ENCODE data around the gene SAP30BP. TPM values are rescaled to one million over a fixed set of nuclear protein-coding genes. Genes with fewer than 3 reads are reported as not detected.

SAP30BP gene
- total RNA-seq (10 to 100 TPM; 58.9 to 80.8 TPM), polyA plus RNA-seq (ENCODE audit: insufficient read length in 6 of 6) (100 to 1,000 TPM in 5 of 6 donors, 10 to 100 TPM in 1; 97.7 to 111 (median 102) TPM)
- long read RNA-seq, donor 1, transcript SAP30BP-224 (1 exons, 2,000 nt), result minor isoform, 5 of 83 reads
- long read RNA-seq, donor 1, transcript SAP30BP-225 (11 exons, 2,722 nt), result major isoform, 35 of 83 reads
- long read RNA-seq, donor 1, transcript SAP30BP-204 (6 exons, 1,097 nt), result minor isoform, 14 of 83 reads
- long read RNA-seq, donor 1, partial matches to known transcripts, result 23 of 83 reads
- long read RNA-seq, donor 1, other reads (novel, unspliced or antisense), result 0 of 83 reads
- long read RNA-seq, donor 2, transcript SAP30BP-224 (1 exons, 2,000 nt), result minor isoform, 10 of 57 reads
- long read RNA-seq, donor 2, transcript SAP30BP-225 (11 exons, 2,722 nt), result major isoform, 21 of 57 reads
- long read RNA-seq, donor 2, transcript SAP30BP-204 (6 exons, 1,097 nt), result minor isoform, 18 of 57 reads
- long read RNA-seq, donor 2, partial matches to known transcripts, result 5 of 57 reads
- long read RNA-seq, donor 2, other reads (novel, unspliced or antisense), result 0 of 57 reads
- long read RNA-seq, donor 3, transcript SAP30BP-225 (11 exons, 2,722 nt), result major isoform, 18 of 27 reads
- long read RNA-seq, donor 3, partial matches to known transcripts, result 0 of 27 reads
- long read RNA-seq, donor 3, other reads (novel, unspliced or antisense), result 0 of 27 reads
- long read RNA-seq, donor 4, transcript SAP30BP-225 (11 exons, 2,722 nt), result major isoform, 27 of 33 reads
- long read RNA-seq, donor 4, partial matches to known transcripts, result 1 of 33 reads
- long read RNA-seq, donor 4, other reads (novel, unspliced or antisense), result 3 of 33 reads
- long read RNA-seq, donor 5, transcript SAP30BP-224 (1 exons, 2,000 nt), result minor isoform, 9 of 62 reads
- long read RNA-seq, donor 5, transcript SAP30BP-225 (11 exons, 2,722 nt), result major isoform, 28 of 62 reads
- long read RNA-seq, donor 5, transcript SAP30BP-204 (6 exons, 1,097 nt), result minor isoform, 12 of 62 reads
- long read RNA-seq, donor 5, partial matches to known transcripts, result 11 of 62 reads
- long read RNA-seq, donor 5, other reads (novel, unspliced or antisense), result 0 of 62 reads
- long read RNA-seq, donor 6, transcript SAP30BP-225 (11 exons, 2,722 nt), result major isoform, 25 of 48 reads
- long read RNA-seq, donor 6, transcript SAP30BP-226 (3 exons, 579 nt), result minor isoform, 5 of 48 reads
- long read RNA-seq, donor 6, transcript SAP30BP-224 (1 exons, 2,000 nt), result minor isoform, 6 of 48 reads
- long read RNA-seq, donor 6, transcript SAP30BP-204 (6 exons, 1,097 nt), result minor isoform, 5 of 48 reads
- long read RNA-seq, donor 6, partial matches to known transcripts, result 7 of 48 reads
- long read RNA-seq, donor 6, other reads (novel, unspliced or antisense), result 0 of 48 reads
- long read RNA-seq, donor 7, transcript SAP30BP-202 (10 exons, 2,439 nt), result minor isoform, 5 of 35 reads
- long read RNA-seq, donor 7, transcript SAP30BP-225 (11 exons, 2,722 nt), result major isoform, 19 of 35 reads
- long read RNA-seq, donor 7, partial matches to known transcripts, result 0 of 35 reads
- long read RNA-seq, donor 7, other reads (novel, unspliced or antisense), result 0 of 35 reads
- long read RNA-seq, donor 8, transcript SAP30BP-204 (6 exons, 1,097 nt), result minor isoform, 8 of 36 reads
- long read RNA-seq, donor 8, transcript SAP30BP-225 (11 exons, 2,722 nt), result major isoform, 20 of 36 reads
- long read RNA-seq, donor 8, partial matches to known transcripts, result 0 of 36 reads
- long read RNA-seq, donor 8, other reads (novel, unspliced or antisense), result 0 of 36 reads
- long read RNA-seq, donor 9, result 0 reads
- long read RNA-seq, donor 10, transcript SAP30BP-225 (11 exons, 2,722 nt), result major isoform, 60 of 73 reads
- long read RNA-seq, donor 10, partial matches to known transcripts, result 0 of 73 reads
- long read RNA-seq, donor 10, other reads (novel, unspliced or antisense), result 11 of 73 reads
- long read RNA-seq, donor 11, result 0 reads
- long read RNA-seq, donor 12, transcript SAP30BP-225 (11 exons, 2,722 nt), result minor isoform, 11 of 36 reads
- long read RNA-seq, donor 12, transcript SAP30BP-204 (6 exons, 1,097 nt), result major isoform, 14 of 36 reads
- long read RNA-seq, donor 12, partial matches to known transcripts, result 0 of 36 reads
- long read RNA-seq, donor 12, other reads (novel, unspliced or antisense), result 0 of 36 reads

GRCh38 chr17:75666959-75667790, at the start of gene SAP30BP, which contains the start of gene RECQL5:
Gene SAP30BP, plus strand, starts transcription at chr17:75667338. Its CDS starts 35 bp downstream, at chr17:75667373.
Gene RECQL5, minus strand, starts transcription at chr17:75667154. Its CDS starts 597 bp downstream, at chr17:75666557.
- peak; percentile 97 to 99 (median 99) for DNase-seq
- H3K4me1 ChIP-seq, result peaks cover 15 to 43% of the 10 kb centered on the region in 2 donors
- no peaks in the 10 kb centered on the region for H3K9me3 ChIP-seq
- peak within 1 kb of the TSS; percentile 92 to 99 for H3K4me3 ChIP-seq
- H3K36me3 ChIP-seq, result peaks cover 0 to 50% of the 10 kb centered on the region in 2 donors
- intact Hi-C loops (cut with DNase I), result no loop called here
- peak; percentile 100 for ATAC-seq
- TF ChIP-seq CTCF (IDR thresholded peaks at IDR 0.05), result no peak
- peak within 1 kb of the TSS; percentile 76 to 90 for H3K27ac ChIP-seq
- no peaks in the 10 kb centered on the region for H3K27me3 ChIP-seq

- no peak for TF ChIP-seq CTCF (IDR thresholded peaks at IDR 0.05)
- no peaks in the 10 kb centered on the region for H3K27me3 ChIP-seq
- H3K4me3 ChIP-seq, result no peak overlapping the region
- H3K9me3 ChIP-seq, result no peaks in the 10 kb centered on the region
- no peak overlapping the region for H3K27ac ChIP-seq
- H3K4me1 ChIP-seq, result no peaks in the 10 kb centered on the region
- DNase-seq, result no peak
- peaks cover 0 to 100% of the 10 kb centered on the region in 2 donors for H3K36me3 ChIP-seq
- intact Hi-C loops (cut with DNase I), result no loop called here
- ATAC-seq, result no peak
These were observed 49.5 kb upstream of the SAP30BP start for GRCh38 chr17:75617675-75618074.

GRCh38 chr17:75619506-75620431, 47.4 kb upstream of the SAP30BP start:
- Histone ChIP-seq H3K27ac (no peak overlapping the region), H3K36me3 (peaks cover 0 to 97% of the 10 kb centered on the region in 2 donors), H3K4me1 (no peaks in the 10 kb centered on the region), H3K9me3 (no peaks in the 10 kb centered on the region), H3K4me3 (no peak overlapping the region), H3K27me3 (no peaks in the 10 kb centered on the region)
- TF ChIP-seq CTCF (IDR thresholded peaks at IDR 0.05), result no peak
- intact Hi-C loops (cut with DNase I), result no loop called here
- ATAC-seq (peak; percentile 6), DNase-seq (no peak)
